Endodermal cell (in vitro differentiated cells): ENCODE data around the gene CAMK4. TPM values are rescaled to one million over a fixed set of nuclear protein-coding genes. Genes with fewer than 3 reads are reported as not detected.

Source experiments
- DNase-seq: peaks from one replicate; pipeline ENCODE4 v3.0.0-alpha.2; 2017
- H3K27ac ChIP-seq: 2 replicates; pipeline ENCODE4 v1.5.1; 2013; ENCODE audit warnings: mild to moderate bottlenecking, low read depth, low read length, moderate library complexity
- H3K27me3 ChIP-seq: 2 replicates; pipeline ENCODE4 v1.6.1; 2013; ENCODE audit warnings: mild to moderate bottlenecking, low read length, moderate library complexity; ENCODE audit not compliant: insufficient read depth, control insufficient read depth, poor library complexity, severe bottlenecking
- H3K36me3 ChIP-seq: 2 replicates; pipeline ENCODE4 v1.7.0; 2013; ENCODE audit warnings: mild to moderate bottlenecking, low read length, moderate library complexity; ENCODE audit not compliant: control insufficient read depth, insufficient read depth
- H3K4me1 ChIP-seq: one replicate; pipeline ENCODE4 v1.7.0; 2013; ENCODE audit warnings: low read length; ENCODE audit not compliant: control insufficient read depth, insufficient read depth
- H3K4me3 ChIP-seq: 2 replicates; pipeline ENCODE4 v1.5.1; 2013; ENCODE audit warnings: mild to moderate bottlenecking, low read length, moderate library complexity
- H3K9ac ChIP-seq: 2 replicates; pipeline ENCODE4 v1.6.1; 2013; ENCODE audit warnings: mild to moderate bottlenecking, low read length, moderate library complexity; ENCODE audit not compliant: poor library complexity, severe bottlenecking; ENCODE audit errors: extremely low read depth
- H3K9me3 ChIP-seq: 2 replicates; pipeline ENCODE4 v1.6.1; 2013; ENCODE audit warnings: mild to moderate bottlenecking, low read length, moderate library complexity; ENCODE audit not compliant: control insufficient read depth
- H3K27ac Mint-ChIP-seq: 2 replicates; pipeline ENCODE4 v1.8.0; 2020; ENCODE audit warnings: mixed read lengths
- H3K27me3 Mint-ChIP-seq: 2 replicates; pipeline ENCODE4 v1.8.0; 2021; ENCODE audit warnings: mild to moderate bottlenecking, mixed read lengths; ENCODE audit not compliant: insufficient read depth
- H3K36me3 Mint-ChIP-seq: 2 replicates; pipeline ENCODE4 v1.8.0; 2020; ENCODE audit warnings: low read depth, mixed read lengths
- H3K4me1 Mint-ChIP-seq: 2 replicates; pipeline ENCODE4 v1.8.0; 2020; ENCODE audit warnings: mixed read lengths
- H3K4me3 Mint-ChIP-seq: 2 replicates; pipeline ENCODE4 v1.8.0; 2020; ENCODE audit warnings: mild to moderate bottlenecking, moderate library complexity, mixed read lengths
- H3K9me3 Mint-ChIP-seq: 2 replicates; pipeline ENCODE4 v1.8.0; 2020; ENCODE audit warnings: mild to moderate bottlenecking, mixed read lengths
- CTCF ChIP-seq: fragments of 200-600 bp; sonication (generic); conservative IDR thresholded peaks from 2 replicates; pipeline ENCODE4 v1.5.0; 2021; ENCODE audit warnings: antibody characterized with exemption, mild to moderate bottlenecking
- WGBS, 2 experiments: methylation state at CpG; one replicate each; pipeline versions ENCODE4 v1.1.5 to v1.1.7; 2013; ENCODE audit warnings: missing lambda C conversion rate in 2 of 2, mixed read lengths in 1 of 2; ENCODE audit not compliant: insufficient coverage in 1 of 2, insufficient read length in 1 of 2; 5-methylcytosine and 5-hydroxymethylcytosine counted together
- total RNA-seq, 2 donors: library from RNA; stranded (reverse); fragmentation: NEBNext Ultra II Directional in 1 of 2; extraction: Animal tissue kit (Norgen Biotek cat#: 25700) in 1 of 2; gene quantifications; 2 replicates in 1 of 2; 3 replicates in 1 of 2; pipeline ENCODE4 v1.2.1, GENCODE V29; 2021

The CAMK4 gene
- total RNA-seq, 2 donors from 2014 or later, result 2.8 to 3.9 TPM

DNA sequence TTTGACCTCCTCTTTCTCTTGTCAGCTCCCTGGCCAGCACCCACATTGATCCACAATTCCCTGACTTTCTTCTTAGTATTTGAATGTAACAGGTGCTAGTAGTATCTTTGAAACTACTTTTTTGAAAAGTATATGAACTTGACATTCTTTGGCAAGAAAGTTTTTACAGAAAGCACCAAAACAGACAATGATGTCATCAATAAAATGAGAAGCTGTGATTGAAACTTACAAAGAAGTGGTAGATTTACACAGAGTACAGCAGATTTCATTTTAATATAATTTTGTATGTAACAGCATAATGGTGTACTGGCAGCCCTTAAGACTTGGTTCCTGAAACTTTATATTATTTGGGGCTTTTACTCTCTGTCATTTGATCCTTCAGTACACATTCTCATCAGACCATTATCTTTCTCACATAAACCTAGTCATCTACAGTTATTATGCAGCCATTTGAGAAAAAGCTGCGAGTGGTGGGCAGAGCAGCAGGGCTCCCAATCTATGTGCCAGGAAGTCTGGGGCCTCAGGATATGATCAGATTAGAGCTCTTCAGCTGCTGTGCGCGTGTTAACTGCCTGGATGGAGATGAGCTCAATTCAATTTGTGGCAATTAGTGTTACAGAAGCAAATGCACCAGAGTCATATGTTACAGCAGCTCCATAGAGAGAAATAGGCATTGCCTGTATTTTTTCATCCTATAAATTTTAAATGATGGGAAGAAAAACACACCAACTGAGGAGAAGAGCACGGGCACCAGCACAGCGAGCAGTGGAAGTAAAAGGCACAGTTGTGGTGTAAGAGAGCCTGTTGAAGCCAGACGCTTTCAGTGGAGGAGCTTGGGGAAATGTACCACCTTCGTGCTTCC, 162.0 kb downstream of the CAMK4 start:
- DNase-seq, result no peak
- H3K9ac ChIP-seq, result no peak overlapping the region
- H3K4me3 Mint-ChIP-seq, result no peak overlapping the region
- no peaks in the 10 kb centered on the region for H3K4me1 ChIP-seq
- no peak overlapping the region for H3K4me3 ChIP-seq
- H3K9me3 ChIP-seq, result no peaks in the 10 kb centered on the region
- H3K9me3 Mint-ChIP-seq, result no peaks in the 10 kb centered on the region
- H3K36me3 ChIP-seq, result no peaks in the 10 kb centered on the region
- H3K27me3 ChIP-seq, result no peaks in the 10 kb centered on the region
- H3K27ac ChIP-seq, result peak overlapping the region; percentile 8
- no peak for TF ChIP-seq CTCF
- H3K4me1 Mint-ChIP-seq, result peaks cover 4% of the 10 kb centered on the region
- no peak overlapping the region for H3K27ac Mint-ChIP-seq
- H3K27me3 Mint-ChIP-seq, result no peaks in the 10 kb centered on the region
- H3K36me3 Mint-ChIP-seq, result no peaks in the 10 kb centered on the region
- WGBS, 2 experiments, result 92 to 93% methylated on average over 5 to 7 of the region's 7 CpGs

- Histone ChIP-seq H3K4me1 (no peaks in the 10 kb centered on the region), H3K4me3 (no peak overlapping the region), H3K9ac (no peak overlapping the region), H3K9me3 (no peaks in the 10 kb centered on the region), H3K36me3 (no peaks in the 10 kb centered on the region), H3K27me3 (no peaks in the 10 kb centered on the region), H3K27ac (peak overlapping the region; percentile 8)
- 75 to 80% methylated on average over 1 of the region's 1 CpG for WGBS, 2 experiments
- TF ChIP-seq CTCF, result no peak
- no peak for DNase-seq
- Mint-ChIP-seq H3K9me3 (no peaks in the 10 kb centered on the region), H3K4me3 (no peak overlapping the region), H3K27me3 (no peaks in the 10 kb centered on the region), H3K27ac (no peak overlapping the region), H3K4me1 (peaks cover 4% of the 10 kb centered on the region), H3K36me3 (no peaks in the 10 kb centered on the region)
These were observed 162.6 kb downstream of the CAMK4 start for GRCh38 chr5:111386832-111387162.

DNA sequence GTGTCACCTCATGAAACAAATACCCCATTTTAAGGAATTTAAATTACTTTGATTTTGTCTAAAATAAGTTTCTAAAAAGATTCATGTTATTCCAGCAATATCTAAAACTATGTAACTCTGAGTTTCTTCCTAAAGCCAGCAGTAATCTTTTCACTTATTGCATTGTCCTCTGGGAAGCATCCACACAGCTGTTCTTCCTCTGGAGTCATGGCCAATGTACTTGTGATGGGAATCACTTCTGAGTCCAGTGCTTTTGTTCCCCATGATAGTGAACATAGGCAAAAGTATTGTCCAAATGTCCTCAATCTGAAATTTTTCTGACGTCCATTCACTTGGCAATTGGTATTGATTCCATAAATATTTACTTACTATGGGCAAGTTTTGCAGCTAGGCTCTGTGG, 163.2 kb downstream of the CAMK4 start:
- no peak overlapping the region for H3K4me3 ChIP-seq
- H3K36me3 ChIP-seq, result no peaks in the 10 kb centered on the region
- no peak overlapping the region for H3K9ac ChIP-seq
- no peak overlapping the region for H3K4me3 Mint-ChIP-seq
- no peak overlapping the region for H3K27ac ChIP-seq
- H3K4me1 Mint-ChIP-seq, result peaks cover 8% of the 10 kb centered on the region
- no peak for TF ChIP-seq CTCF
- WGBS, 2 experiments, result 50% methylated on average over 1 of the region's 1 CpG; no CpG with 5 or more reads in 1 of the 2 experiments
- H3K9me3 ChIP-seq, result no peaks in the 10 kb centered on the region
- H3K4me1 ChIP-seq, result no peaks in the 10 kb centered on the region
- no peaks in the 10 kb centered on the region for H3K36me3 Mint-ChIP-seq
- no peaks in the 10 kb centered on the region for H3K27me3 Mint-ChIP-seq
- DNase-seq, result no peak
- H3K9me3 Mint-ChIP-seq, result no peaks in the 10 kb centered on the region
- no peaks in the 10 kb centered on the region for H3K27me3 ChIP-seq
- no peak overlapping the region for H3K27ac Mint-ChIP-seq
